ENCODE results near the gene CDKN1C. TPM values are rescaled to one million over a fixed set of nuclear protein-coding genes. Genes with fewer than 3 reads are reported as not detected.

Gene CDKN1C
- total and polyA plus RNA-seq, 2 of the 8 experiments (the other 6 are each of a cell fraction or from before 2014, with no cell fraction given), result 12.8 to 14.1 TPM

GRCh38 chr11:2882396-2883110, 3.0 kb downstream of the CDKN1C start:
- no peak overlapping the region for H3K14ac ChIP-seq (ENCODE audit: insufficient read length)
- no peak for TF ChIP-seq CBX5 (IDR thresholded peaks at IDR 0.05; ENCODE audit: low read depth, low read length)
- no peak for TF ChIP-seq SAP30 (IDR thresholded peaks at IDR 0.05; ENCODE audit: insufficient read depth, insufficient replicate concordance, low read length)
- TF ChIP-seq RAD21 (IDR thresholded peaks at IDR 0.05 in 1 of 2, conservative IDR thresholded peaks at IDR 0.05 in 1 of 2; ENCODE audit: low read depth in 2 of 2, low read length in 2 of 2), result peak in 1 of 2 experiments; percentile 18; a peak in 2 of 4 replicates
- no peak for TF ChIP-seq CTBP2 (IDR thresholded peaks at IDR 0.05; ENCODE audit: borderline replicate concordance, insufficient read depth, insufficient read length, low read length)
- TF ChIP-seq TBP (IDR thresholded peaks at IDR 0.05; ENCODE audit: low read depth, low read length), result 0 out of 2 replicates have a peak, but pooled peaks have one; percentile 39
- TF ChIP-seq USF2 (IDR thresholded peaks at IDR 0.05; ENCODE audit: low read length), result no peak

More at GRCh38 chr11:2882396-2883110, 3.0 kb downstream of the CDKN1C start:
- peak overlapping the region in 1 of 4 experiments; percentile 75; a peak in 1 of 8 replicates for H3K4me3 ChIP-seq (ENCODE audit: extremely low read depth in 1 of 4, insufficient read depth in 2 of 4, low read depth in 3 of 4, low read length in 4 of 4)
- H3K27ac ChIP-seq (ENCODE audit: low read depth, low read length), result no peak overlapping the region
- DNase-seq (ENCODE audit: low read depth in 1 of 2, low spot score in 2 of 2) (no peak), FAIRE-seq (no peak)
- H4K8ac ChIP-seq (ENCODE audit: extremely low read depth, insufficient read depth, low read length), result no peak overlapping the region
- H3K9me3 ChIP-seq (ENCODE audit: insufficient read depth in 2 of 2, low read depth in 1 of 2, low read length in 1 of 2), result no peaks in the 10 kb centered on the region; a peak in 1 of 4 replicates
- no peak overlapping the region for H2AK5ac ChIP-seq (ENCODE audit: low read depth, low read length)
- H4K20me1 ChIP-seq (replicated peaks in 1 of 2; ENCODE audit: control insufficient read depth in 1 of 2, insufficient read depth in 2 of 2, low read length in 2 of 2), result peaks cover 6 to 13% of the 10 kb centered on the region in 2 experiments
- WGBS, 2 experiments (ENCODE audit: extremely low coverage in 1 of 2, insufficient coverage in 1 of 2, insufficient read length in 1 of 2, insufficient replicate concordance in 2 of 2, low coverage in 1 of 2, low lambda C conversion rate in 2 of 2, missing lambda C conversion rate in 1 of 2), result 70% methylated on average over 11 of the region's 11 CpGs; no CpG with 5 or more reads in 1 of the 2 experiments
- H3K27me3 ChIP-seq (replicated peaks in 1 of 4; ENCODE audit: control insufficient read depth in 3 of 4, extremely low read depth in 1 of 4, insufficient read depth in 3 of 4, low read length in 3 of 4), result peaks cover 2 to 76% (median 60%) of the 10 kb centered on the region in 4 experiments
- no peak overlapping the region for H2AFZ ChIP-seq (ENCODE audit: low read length)
- peaks cover 0 to 25% (median 21%) of the 10 kb centered on the region in 4 experiments; a peak in 6 of 7 replicates for H3K4me1 ChIP-seq (replicated peaks in 1 of 4; ENCODE audit: control insufficient read depth in 3 of 4, insufficient read depth in 4 of 4, low read length in 3 of 4)
- no peak overlapping the region for H3K9ac ChIP-seq (replicated peaks in 1 of 4; ENCODE audit: extremely low read depth in 1 of 4, low read depth in 3 of 4, low read length in 3 of 4)
- H3K4ac ChIP-seq (replicated peaks; ENCODE audit: insufficient read length, low read depth, low read length), result no peak overlapping the region
- ChIA-PET POLR2A (ENCODE audit: partially characterized antibody) (interaction anchor here (0.7 to 1.7 kb wide), 4 partner anchors 10 to 23 kb away, joined by 3 to 6 read pairs (median 4); no protein-coding TSS in a partner anchor), CTCF (ENCODE audit: partially characterized antibody) (interaction anchor here (0.9 to 13.5 kb wide), 9 partner anchors 9 to 348 kb away, joined by 3 to 521 read pairs (median 4); no protein-coding TSS in a partner anchor)
- peak overlapping the region in 1 of 2 experiments; percentile 52; a peak in 1 of 4 replicates for H3K4me2 ChIP-seq (ENCODE audit: insufficient read depth in 1 of 2, low read depth in 2 of 2, low read length in 2 of 2)
- no peak overlapping the region for H4K91ac ChIP-seq (replicated peaks; ENCODE audit: insufficient read length, low read length)
- H3K79me1 ChIP-seq (ENCODE audit: low read depth, low read length), result no peaks in the 10 kb centered on the region
- no peak overlapping the region; the same call in 1 of the 2 replicates for H3K18ac ChIP-seq (ENCODE audit: extremely low read depth, low read length)
- no peak overlapping the region for H2BK12ac ChIP-seq (ENCODE audit: low read depth, low read length)
- no peak overlapping the region for H2BK5ac ChIP-seq (ENCODE audit: low read depth, low read length)
- H3K79me2 ChIP-seq (ENCODE audit: control insufficient read depth in 1 of 2, insufficient read depth in 2 of 2, low read length in 2 of 2), result no peaks in the 10 kb centered on the region
- no peak overlapping the region for H4K5ac ChIP-seq (ENCODE audit: insufficient read length, low read depth, low read length)
- no peak overlapping the region; the same call in 1 of the 2 replicates for H2BK15ac ChIP-seq (ENCODE audit: low read length)
- H3K23me2 ChIP-seq (ENCODE audit: low read depth, low read length), result peaks cover 12% of the 10 kb centered on the region; the same call in 1 of the 2 replicates
- peaks cover 0 to 4% (median 0%) of the 10 kb centered on the region in 4 experiments; a peak in 1 of 8 replicates for H3K36me3 ChIP-seq (ENCODE audit: control insufficient read depth in 2 of 4, insufficient read depth in 4 of 4, low read length in 3 of 4)
- H2BK120ac ChIP-seq (replicated peaks; ENCODE audit: low read depth, low read length), result no peak overlapping the region
- H3K23ac ChIP-seq (ENCODE audit: insufficient read length), result no peak overlapping the region
- no peak overlapping the region for H2BK20ac ChIP-seq (ENCODE audit: low read length)
- no peak overlapping the region for H3K56ac ChIP-seq (replicated peaks; ENCODE audit: insufficient read length, low read depth, low read length)

All from H1 (cell line).